ENCODE measurements around the gene SLC25A31.

GRCh38 chr4:127781300-127782024, 51.3 kb downstream of the SLC25A31 start:
- TF ChIP-seq CTCF (conservative IDR thresholded peaks at IDR 0.05; ENCODE audit: low read depth in 2 of 2) = no peak
- peak; percentile 27 for TF ChIP-seq EZH2 (IDR thresholded peaks at IDR 0.05; ENCODE audit: low read depth, unreplicated experiment)
- TF ChIP-seq JUNB (IDR thresholded peaks at IDR 0.05; ENCODE audit: unreplicated experiment) = no peak
- no peak for TF ChIP-seq POLR2AphosphoS5 (IDR thresholded peaks at IDR 0.05; ENCODE audit: low read depth)
- TF ChIP-seq EZH2phosphoT487 (IDR thresholded peaks at IDR 0.05; ENCODE audit: unreplicated experiment) = no peak
- TF ChIP-seq, protein P1, sequence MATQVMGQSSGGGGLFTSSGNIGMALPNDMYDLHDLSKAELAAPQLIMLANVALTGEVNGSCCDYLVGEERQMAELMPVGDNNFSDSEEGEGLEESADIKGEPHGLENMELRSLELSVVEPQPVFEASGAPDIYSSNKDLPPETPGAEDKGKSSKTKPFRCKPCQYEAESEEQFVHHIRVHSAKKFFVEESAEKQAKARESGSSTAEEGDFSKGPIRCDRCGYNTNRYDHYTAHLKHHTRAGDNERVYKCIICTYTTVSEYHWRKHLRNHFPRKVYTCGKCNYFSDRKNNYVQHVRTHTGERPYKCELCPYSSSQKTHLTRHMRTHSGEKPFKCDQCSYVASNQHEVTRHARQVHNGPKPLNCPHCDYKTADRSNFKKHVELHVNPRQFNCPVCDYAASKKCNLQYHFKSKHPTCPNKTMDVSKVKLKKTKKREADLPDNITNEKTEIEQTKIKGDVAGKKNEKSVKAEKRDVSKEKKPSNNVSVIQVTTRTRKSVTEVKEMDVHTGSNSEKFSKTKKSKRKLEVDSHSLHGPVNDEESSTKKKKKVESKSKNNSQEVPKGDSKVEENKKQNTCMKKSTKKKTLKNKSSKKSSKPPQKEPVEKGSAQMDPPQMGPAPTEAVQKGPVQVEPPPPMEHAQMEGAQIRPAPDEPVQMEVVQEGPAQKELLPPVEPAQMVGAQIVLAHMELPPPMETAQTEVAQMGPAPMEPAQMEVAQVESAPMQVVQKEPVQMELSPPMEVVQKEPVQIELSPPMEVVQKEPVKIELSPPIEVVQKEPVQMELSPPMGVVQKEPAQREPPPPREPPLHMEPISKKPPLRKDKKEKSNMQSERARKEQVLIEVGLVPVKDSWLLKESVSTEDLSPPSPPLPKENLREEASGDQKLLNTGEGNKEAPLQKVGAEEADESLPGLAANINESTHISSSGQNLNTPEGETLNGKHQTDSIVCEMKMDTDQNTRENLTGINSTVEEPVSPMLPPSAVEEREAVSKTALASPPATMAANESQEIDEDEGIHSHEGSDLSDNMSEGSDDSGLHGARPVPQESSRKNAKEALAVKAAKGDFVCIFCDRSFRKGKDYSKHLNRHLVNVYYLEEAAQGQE (IDR thresholded peaks at IDR 0.05; ENCODE audit: unreplicated experiment) = no peak
- TF ChIP-seq, protein P2, sequence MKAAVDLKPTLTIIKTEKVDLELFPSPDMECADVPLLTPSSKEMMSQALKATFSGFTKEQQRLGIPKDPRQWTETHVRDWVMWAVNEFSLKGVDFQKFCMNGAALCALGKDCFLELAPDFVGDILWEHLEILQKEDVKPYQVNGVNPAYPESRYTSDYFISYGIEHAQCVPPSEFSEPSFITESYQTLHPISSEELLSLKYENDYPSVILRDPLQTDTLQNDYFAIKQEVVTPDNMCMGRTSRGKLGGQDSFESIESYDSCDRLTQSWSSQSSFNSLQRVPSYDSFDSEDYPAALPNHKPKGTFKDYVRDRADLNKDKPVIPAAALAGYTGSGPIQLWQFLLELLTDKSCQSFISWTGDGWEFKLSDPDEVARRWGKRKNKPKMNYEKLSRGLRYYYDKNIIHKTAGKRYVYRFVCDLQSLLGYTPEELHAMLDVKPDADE (IDR thresholded peaks at IDR 0.05) = no peak
- no peak for TF ChIP-seq ZNF331 (CRISPR knock-in tag; IDR thresholded peaks at IDR 0.05; ENCODE audit: low read depth)
- TF ChIP-seq CREB1 (CRISPR knock-in tag; IDR thresholded peaks at IDR 0.05; ENCODE audit: low read depth) = no peak
- no peak for TF ChIP-seq STAT1 (IDR thresholded peaks at IDR 0.05; ENCODE audit: unreplicated experiment)
- no peak for TF ChIP-seq ZNF114 (CRISPR knock-in tag; IDR thresholded peaks at IDR 0.05)
